ENCODE results near the gene SLX4IP. TPM values are rescaled to one million over a fixed set of nuclear protein-coding genes. Genes with fewer than 3 reads are reported as not detected.

Gene SLX4IP
- total RNA-seq, 1 donor from 2014 or later, result 5.3 TPM

GRCh38 chr20:10404959-10405530 lies 30.1 kb upstream of the SLX4IP start:
- no peaks in the 10 kb centered on the region for H3K9me3 Mint-ChIP-seq (ENCODE audit: unreplicated experiment)
- no peaks in the 10 kb centered on the region for H3K36me3 ChIP-seq (ENCODE audit: insufficient read depth, low read length)
- H3K9me3 ChIP-seq (ENCODE audit: insufficient read depth, low read depth, low read length), result no peaks in the 10 kb centered on the region
- H2AFZ ChIP-seq (ENCODE audit: low read depth, low read length), result no peak overlapping the region
- no peaks in the 10 kb centered on the region for H3K27me3 Mint-ChIP-seq (ENCODE audit: low read depth, unreplicated experiment)
- H3K9ac ChIP-seq (ENCODE audit: low read length), result no peak overlapping the region
- FAIRE-seq, result no peak
- H3K79me2 ChIP-seq (ENCODE audit: insufficient read depth, low read length), result no peaks in the 10 kb centered on the region
- no peak overlapping the region for H3K4me3 Mint-ChIP-seq (ENCODE audit: unreplicated experiment)
- no peaks in the 10 kb centered on the region for H3K36me3 Mint-ChIP-seq (ENCODE audit: low read depth, unreplicated experiment)
- TF ChIP-seq, protein P1, sequence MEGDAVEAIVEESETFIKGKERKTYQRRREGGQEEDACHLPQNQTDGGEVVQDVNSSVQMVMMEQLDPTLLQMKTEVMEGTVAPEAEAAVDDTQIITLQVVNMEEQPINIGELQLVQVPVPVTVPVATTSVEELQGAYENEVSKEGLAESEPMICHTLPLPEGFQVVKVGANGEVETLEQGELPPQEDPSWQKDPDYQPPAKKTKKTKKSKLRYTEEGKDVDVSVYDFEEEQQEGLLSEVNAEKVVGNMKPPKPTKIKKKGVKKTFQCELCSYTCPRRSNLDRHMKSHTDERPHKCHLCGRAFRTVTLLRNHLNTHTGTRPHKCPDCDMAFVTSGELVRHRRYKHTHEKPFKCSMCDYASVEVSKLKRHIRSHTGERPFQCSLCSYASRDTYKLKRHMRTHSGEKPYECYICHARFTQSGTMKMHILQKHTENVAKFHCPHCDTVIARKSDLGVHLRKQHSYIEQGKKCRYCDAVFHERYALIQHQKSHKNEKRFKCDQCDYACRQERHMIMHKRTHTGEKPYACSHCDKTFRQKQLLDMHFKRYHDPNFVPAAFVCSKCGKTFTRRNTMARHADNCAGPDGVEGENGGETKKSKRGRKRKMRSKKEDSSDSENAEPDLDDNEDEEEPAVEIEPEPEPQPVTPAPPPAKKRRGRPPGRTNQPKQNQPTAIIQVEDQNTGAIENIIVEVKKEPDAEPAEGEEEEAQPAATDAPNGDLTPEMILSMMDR (IDR thresholded peaks at IDR 0.05; ENCODE audit: insufficient read depth, low read depth, low read length), result no peak
- no peak for TF ChIP-seq EZH2 (IDR thresholded peaks at IDR 0.05; ENCODE audit: insufficient read depth, low read length)
- no peaks in the 10 kb centered on the region for H3K4me1 Mint-ChIP-seq (ENCODE audit: low read depth, unreplicated experiment)
- no peak overlapping the region for H3K27ac ChIP-seq (ENCODE audit: low read depth, low read length)
- no peak overlapping the region for H3K4me2 ChIP-seq (ENCODE audit: low read length)
- no peaks in the 10 kb centered on the region for H3K4me1 ChIP-seq (ENCODE audit: insufficient read depth, low read length)
- no peaks in the 10 kb centered on the region for H4K20me1 ChIP-seq (ENCODE audit: insufficient read depth, low read length)
- DNase-seq (ENCODE audit: low read depth), result no peak
- no peak overlapping the region for H3K27ac Mint-ChIP-seq (ENCODE audit: unreplicated experiment)
- no peaks in the 10 kb centered on the region for H3K27me3 ChIP-seq (ENCODE audit: insufficient read depth, low read length)
- no peak overlapping the region for H3K4me3 ChIP-seq (ENCODE audit: insufficient read depth, low read depth, low read length)

DNA sequence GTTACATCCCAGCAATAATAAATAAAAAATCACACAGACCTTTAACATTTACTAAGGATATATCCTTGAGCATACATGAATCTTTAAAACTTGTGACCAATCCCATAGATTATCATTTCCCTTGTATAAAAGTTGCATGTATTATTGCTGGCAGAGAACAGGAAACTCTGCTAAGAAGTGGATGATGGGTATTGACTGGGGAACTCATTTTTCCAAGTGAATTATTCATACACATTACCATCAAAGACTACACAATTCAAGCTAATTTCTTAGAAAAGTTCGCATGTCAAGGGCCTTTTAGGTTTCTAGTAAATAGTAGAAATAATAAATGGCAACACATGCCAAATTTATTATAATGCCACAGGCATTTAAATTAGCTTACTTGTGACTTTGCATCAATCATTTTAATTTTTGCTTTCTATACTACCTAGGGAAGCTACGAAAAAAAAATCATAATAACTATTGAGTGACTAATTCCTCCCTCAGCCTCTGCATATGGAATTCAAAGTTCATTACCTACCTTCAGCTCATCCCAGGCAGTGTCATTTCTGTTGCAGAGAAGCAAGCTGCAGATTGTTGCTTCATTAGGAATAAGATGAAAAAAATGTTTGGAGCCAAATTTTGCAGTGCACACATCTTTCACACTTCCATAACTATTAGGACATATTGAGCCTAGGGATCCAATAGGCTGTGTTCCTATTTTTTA lies 26.8 kb upstream of the SLX4IP start:
- H3K27ac ChIP-seq (ENCODE audit: low read depth, low read length), result no peak overlapping the region
- Mint-ChIP-seq H3K27me3 (ENCODE audit: low read depth, unreplicated experiment) (no peaks in the 10 kb centered on the region), H3K27ac (ENCODE audit: unreplicated experiment) (no peak overlapping the region), H3K9me3 (ENCODE audit: unreplicated experiment) (no peaks in the 10 kb centered on the region), H3K36me3 (ENCODE audit: low read depth, unreplicated experiment) (no peaks in the 10 kb centered on the region), H3K4me3 (ENCODE audit: unreplicated experiment) (no peak overlapping the region), H3K4me1 (ENCODE audit: low read depth, unreplicated experiment) (no peaks in the 10 kb centered on the region)
- H3K9ac ChIP-seq (ENCODE audit: low read length), result no peak overlapping the region
- no peak overlapping the region for H3K4me2 ChIP-seq (ENCODE audit: low read length)
- H3K36me3 ChIP-seq (ENCODE audit: insufficient read depth, low read length), result no peaks in the 10 kb centered on the region
- H3K4me3 ChIP-seq (ENCODE audit: insufficient read depth, low read depth, low read length), result no peak overlapping the region
- H2AFZ ChIP-seq (ENCODE audit: low read depth, low read length), result no peak overlapping the region
- no peaks in the 10 kb centered on the region for H3K27me3 ChIP-seq (ENCODE audit: insufficient read depth, low read length)
- FAIRE-seq (no peak), DNase-seq (ENCODE audit: low read depth) (no peak)
- H3K9me3 ChIP-seq (ENCODE audit: insufficient read depth, low read depth, low read length), result no peaks in the 10 kb centered on the region
- TF ChIP-seq EZH2 (IDR thresholded peaks at IDR 0.05; ENCODE audit: insufficient read depth, low read length), result no peak
- TF ChIP-seq, protein P1 (IDR thresholded peaks at IDR 0.05; ENCODE audit: insufficient read depth, low read depth, low read length), result no peak
- no peaks in the 10 kb centered on the region for H3K4me1 ChIP-seq (ENCODE audit: insufficient read depth, low read length)
- no peaks in the 10 kb centered on the region for H4K20me1 ChIP-seq (ENCODE audit: insufficient read depth, low read length)
- no peaks in the 10 kb centered on the region for H3K79me2 ChIP-seq (ENCODE audit: insufficient read depth, low read length)

DNA sequence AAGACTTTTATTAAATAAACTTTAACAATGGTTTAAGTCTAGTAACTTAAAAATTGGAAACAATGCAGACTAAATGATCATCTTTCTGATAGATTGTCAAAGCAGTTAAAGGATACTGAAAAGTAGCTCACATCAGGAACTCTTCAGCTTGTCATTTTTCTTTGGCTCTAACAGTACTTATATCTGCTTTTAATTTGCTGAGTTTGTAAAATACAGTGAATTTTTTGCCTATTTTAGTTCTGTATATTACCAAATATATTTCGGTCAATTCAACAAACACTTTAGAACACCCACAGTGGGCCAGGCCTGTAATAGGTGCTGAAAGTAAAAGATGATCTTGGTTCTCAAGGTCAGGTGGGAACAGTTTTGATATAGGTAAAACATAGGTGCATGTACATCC lies 23.4 kb upstream of the SLX4IP start:
- no peak overlapping the region for H3K9ac ChIP-seq (ENCODE audit: low read length)
- H3K36me3 ChIP-seq (ENCODE audit: insufficient read depth, low read length), result peaks cover 3% of the 10 kb centered on the region
- no peaks in the 10 kb centered on the region for H3K9me3 ChIP-seq (ENCODE audit: insufficient read depth, low read depth, low read length)
- H3K4me3 Mint-ChIP-seq (ENCODE audit: unreplicated experiment), result no peak overlapping the region
- FAIRE-seq, result no peak
- DNase-seq (ENCODE audit: low read depth), result no peak
- no peak overlapping the region for H3K27ac ChIP-seq (ENCODE audit: low read depth, low read length)
- H3K4me1 ChIP-seq (ENCODE audit: insufficient read depth, low read length), result peaks cover 5% of the 10 kb centered on the region
- H3K4me2 ChIP-seq (ENCODE audit: low read length), result no peak overlapping the region
- no peaks in the 10 kb centered on the region for H4K20me1 ChIP-seq (ENCODE audit: insufficient read depth, low read length)
- H3K79me2 ChIP-seq (ENCODE audit: insufficient read depth, low read length), result peaks cover 2% of the 10 kb centered on the region
- H3K27me3 ChIP-seq (ENCODE audit: insufficient read depth, low read length), result no peaks in the 10 kb centered on the region
- no peak overlapping the region for H3K27ac Mint-ChIP-seq (ENCODE audit: unreplicated experiment)
- TF ChIP-seq, protein P1 (IDR thresholded peaks at IDR 0.05; ENCODE audit: insufficient read depth, low read depth, low read length), result no peak
- no peak for TF ChIP-seq EZH2 (IDR thresholded peaks at IDR 0.05; ENCODE audit: insufficient read depth, low read length)
- no peaks in the 10 kb centered on the region for H3K27me3 Mint-ChIP-seq (ENCODE audit: low read depth, unreplicated experiment)
- H2AFZ ChIP-seq (ENCODE audit: low read depth, low read length), result no peak overlapping the region
- H3K36me3 Mint-ChIP-seq (ENCODE audit: low read depth, unreplicated experiment), result no peaks in the 10 kb centered on the region
- no peak overlapping the region for H3K4me3 ChIP-seq (ENCODE audit: insufficient read depth, low read depth, low read length)
- H3K9me3 Mint-ChIP-seq (ENCODE audit: unreplicated experiment), result no peaks in the 10 kb centered on the region
- no peaks in the 10 kb centered on the region for H3K4me1 Mint-ChIP-seq (ENCODE audit: low read depth, unreplicated experiment)

All from astrocyte (in vitro differentiated cells and primary cell).